ENCODE results near the gene RBPMS2.

The RBPMS2 gene

DNA sequence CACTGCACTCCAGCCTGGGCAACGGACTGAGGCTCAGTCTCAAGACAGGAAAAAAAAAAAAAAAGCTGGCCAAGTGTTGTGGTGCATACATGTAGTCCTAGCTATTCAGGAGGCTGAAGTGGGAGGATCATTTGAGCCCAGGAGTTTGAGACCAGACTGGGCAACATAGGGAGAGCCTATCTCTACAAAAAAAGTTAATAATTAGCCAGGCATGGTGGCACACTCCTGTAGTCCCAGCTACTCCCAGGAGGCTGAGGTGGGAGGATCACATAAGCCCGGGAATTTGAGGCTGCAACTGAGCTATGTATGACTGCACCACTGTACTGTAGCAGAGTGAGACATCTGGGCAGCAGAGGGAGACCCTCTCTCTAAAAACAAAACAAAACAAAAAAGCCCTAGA, 58.9 kb downstream of the RBPMS2 start:
- DNase-seq, result no peak

DNA sequence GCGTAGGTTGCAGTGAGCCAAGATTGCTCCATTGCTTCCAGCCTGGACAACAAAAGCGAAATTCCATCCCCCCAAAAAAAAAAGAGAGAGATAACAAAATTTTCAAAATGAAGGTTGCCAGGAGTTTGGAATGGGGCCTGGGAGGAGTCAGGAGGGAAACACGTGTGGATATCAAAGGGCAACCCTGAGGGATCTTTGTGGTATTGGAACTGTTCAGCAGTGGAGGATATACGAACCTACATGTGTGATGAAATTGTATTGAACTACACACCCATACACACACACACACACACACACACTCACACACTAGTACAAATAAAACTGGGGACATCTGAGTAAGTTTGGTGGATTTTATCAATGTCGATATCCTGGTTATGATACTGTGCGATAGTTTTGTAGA, 61.8 kb downstream of the RBPMS2 start:
- no peak for DNase-seq

- no peak for DNase-seq
Observed at GRCh38 chr15:64712353-64712752, 63.0 kb downstream of the RBPMS2 start.

- no peak for DNase-seq
Observed at GRCh38 chr15:64710676-64711428, 64.5 kb downstream of the RBPMS2 start.

DNA sequence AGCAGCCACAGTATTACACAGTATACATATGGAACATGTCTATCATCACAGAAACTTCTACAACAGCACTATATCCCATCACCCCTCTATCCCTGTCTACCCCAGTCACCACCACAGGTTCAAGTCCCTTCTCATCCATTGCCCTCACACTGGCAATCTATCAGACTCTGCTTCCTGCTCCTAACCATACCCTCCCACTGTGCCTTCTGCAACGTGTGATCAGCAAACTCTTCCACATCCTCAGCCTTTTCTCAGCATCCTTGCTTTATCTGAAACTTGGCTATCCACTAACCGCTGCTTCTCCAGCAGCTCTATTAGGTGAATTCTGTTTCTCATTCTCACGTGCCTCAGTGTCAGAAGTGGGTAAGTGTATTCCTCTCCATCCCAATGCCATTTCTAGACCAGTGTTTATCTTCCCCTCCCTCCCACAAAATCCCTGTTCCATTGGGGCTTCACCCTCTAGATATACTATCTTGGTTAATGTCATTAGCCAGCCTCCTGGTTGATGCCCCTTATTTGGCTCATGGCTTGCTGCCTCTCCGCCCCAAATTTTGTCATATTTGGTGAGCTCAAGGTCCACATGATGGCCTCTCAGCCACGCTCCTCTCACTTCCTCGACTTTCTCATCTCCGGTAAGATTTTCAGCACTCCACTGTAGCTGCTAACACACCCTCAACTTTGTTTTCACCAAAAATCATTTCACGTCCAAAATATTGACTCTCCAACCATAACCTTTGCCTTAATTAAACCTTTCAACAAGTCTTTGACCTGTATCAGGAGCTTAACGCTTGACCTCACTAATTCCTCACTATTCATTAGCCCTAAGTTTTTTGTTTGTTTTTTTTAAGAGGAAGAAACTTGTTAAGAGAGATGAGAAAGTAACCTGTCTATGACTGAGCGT, 69.1 kb downstream of the RBPMS2 start:
- DNase-seq, result no peak

DNA sequence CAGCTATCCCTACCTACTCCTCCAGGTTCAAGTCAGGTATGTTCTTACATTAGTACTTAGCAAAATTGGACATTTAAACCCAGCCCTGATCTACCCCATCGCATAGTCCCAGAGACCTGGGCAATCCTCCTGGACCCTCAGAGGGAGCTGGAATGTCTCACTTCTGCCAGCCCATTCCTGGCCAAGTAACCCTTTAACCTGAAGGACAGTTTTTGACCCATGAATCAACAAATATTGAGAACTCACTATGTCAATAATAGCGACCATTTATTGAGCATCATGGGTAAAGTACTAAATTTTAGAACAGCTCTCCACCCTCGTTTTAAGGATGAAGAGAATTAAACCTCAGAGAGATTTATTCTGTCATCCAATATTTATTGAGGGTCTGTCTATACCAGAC, 70.4 kb downstream of the RBPMS2 start:
- no peak for DNase-seq

DNA sequence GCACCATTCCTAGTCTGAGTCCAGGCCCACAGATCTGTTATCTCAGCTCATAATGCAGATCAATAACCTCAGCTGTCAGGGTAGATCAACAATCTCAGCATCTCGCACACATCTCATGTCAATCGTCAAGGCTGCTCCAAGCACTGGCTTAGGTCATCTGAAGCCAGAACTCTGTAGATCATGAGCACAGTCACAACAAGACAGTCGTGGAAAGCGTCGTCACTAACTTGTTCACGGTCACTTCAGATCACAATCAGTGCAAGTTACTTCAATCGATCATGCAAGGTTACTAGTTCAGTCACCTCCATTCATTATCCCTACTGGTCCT, 71.8 kb downstream of the RBPMS2 start:
- DNase-seq, result no peak

DNA sequence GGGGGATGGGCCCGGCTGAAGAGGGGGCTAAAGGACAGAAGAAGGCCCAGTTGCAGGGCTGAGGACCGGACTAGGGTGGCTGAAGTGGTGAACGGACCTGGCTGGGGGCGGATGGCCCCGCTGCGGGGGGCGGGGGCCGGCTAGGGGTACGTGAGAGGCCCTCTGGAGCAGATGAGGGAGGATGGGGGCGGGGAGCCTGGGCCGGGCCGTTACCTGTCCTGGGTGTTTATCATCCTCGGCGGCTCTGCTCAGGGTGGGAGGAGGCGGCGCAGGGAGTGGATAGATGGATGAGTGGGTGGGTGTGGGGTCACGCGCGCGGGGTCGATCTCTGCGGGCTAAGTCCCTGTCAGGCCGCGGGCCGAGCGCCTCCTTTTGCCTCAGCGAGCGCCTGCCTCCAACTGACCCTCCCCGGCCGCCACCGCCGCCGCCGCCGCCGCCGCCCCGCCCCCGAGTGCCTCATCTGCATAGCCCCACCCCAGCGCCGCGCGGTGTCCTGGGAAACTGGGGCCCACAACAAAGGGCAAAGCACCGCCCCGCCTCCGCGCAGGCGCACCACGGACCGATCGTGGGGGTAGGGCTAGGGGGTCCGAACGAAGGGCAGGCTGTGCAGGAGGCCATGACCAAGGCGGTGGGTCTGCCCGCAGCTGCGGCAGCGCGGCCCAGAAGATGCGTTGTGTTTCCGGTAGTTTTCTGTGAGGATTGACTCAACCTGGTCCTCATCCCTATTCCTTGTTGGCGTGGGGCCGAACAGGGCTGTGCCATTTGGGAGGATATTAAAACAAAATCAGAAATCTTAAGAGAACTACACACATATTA, 72.4 kb downstream of the RBPMS2 start:
- peak; percentile 64 for DNase-seq

DNA sequence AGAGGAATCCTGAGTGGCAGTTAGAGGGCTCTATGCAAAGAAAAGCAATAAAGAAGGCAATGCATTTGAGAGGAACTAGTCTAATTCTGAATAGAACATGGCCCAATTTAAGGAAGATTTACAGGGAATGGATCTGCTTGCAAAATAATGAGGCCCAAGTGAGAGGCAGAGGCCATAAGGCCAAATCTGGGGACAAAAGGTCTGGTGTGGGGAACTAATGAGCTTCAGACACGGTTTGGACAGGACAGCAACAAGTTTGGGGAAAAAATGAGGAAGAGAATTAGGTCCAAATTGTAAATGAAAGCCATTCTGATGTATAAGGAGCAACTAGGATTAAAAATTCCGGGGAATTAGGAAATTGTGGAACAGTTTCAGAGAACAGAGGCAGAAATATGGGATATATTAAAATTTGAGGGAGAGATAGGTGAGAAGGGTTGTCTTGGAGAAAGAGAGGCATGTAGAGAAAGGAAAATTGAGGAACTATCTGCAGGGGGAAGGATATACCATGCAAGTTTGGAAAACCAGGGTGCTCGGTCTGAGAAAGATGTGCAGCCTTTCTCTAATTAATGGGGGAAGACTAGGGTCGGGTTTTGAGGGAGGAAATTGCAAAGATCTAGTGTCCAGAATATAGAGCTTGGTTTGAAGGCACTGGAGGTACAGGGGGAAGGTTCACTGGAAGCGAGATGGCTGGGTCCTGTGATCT, 73.8 kb downstream of the RBPMS2 start:
- no peak for DNase-seq

DNA sequence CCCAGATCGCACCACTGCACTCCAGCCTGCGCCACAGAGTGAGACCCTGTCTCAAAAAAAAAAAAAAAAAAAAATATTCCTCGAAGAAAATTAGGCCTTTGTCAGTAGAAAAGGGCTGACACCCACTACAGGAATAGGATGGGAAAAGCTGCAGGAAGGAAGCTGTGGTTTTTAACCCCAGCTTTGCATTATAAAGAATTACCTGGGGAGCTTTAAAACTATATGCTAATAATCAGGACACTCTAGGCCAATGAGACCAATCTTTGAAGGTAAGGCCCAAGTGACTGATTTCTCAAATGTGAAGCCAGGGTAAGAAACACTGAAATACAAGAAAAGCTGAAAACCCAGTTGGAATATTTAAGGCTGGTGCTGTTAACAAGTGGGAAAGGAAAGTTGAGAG, 74.3 kb downstream of the RBPMS2 start:
- no peak for DNase-seq

GRCh38 chr15:64699751-64700388, 75.5 kb downstream of the RBPMS2 start:
- no peak for DNase-seq

DNA sequence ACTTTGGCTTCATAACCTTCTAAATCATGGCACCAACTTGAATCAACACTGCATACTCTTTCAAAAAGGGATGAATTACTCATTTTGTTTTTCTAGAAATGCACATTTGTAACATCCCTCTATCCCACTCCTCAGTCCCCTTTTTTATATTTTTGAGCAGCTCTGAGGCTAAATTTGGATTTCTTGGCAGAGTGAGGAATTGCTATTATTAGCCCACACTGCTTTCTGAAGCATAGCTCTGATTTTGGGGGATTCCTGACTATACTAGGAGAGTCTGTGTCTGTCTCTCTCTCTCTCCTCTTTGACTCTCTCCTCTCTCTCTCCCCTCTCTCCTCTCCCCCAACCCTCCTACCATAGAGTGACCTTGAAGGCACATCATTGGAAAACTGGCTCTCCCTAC, 76.6 kb downstream of the RBPMS2 start:
- DNase-seq, result no peak

- no peak for DNase-seq
Observed at GRCh38 chr15:64697911-64698369, 77.4 kb downstream of the RBPMS2 start.

- DNase-seq, result no peak
Observed at GRCh38 chr15:64696481-64696880, 78.9 kb downstream of the RBPMS2 start.

DNA sequence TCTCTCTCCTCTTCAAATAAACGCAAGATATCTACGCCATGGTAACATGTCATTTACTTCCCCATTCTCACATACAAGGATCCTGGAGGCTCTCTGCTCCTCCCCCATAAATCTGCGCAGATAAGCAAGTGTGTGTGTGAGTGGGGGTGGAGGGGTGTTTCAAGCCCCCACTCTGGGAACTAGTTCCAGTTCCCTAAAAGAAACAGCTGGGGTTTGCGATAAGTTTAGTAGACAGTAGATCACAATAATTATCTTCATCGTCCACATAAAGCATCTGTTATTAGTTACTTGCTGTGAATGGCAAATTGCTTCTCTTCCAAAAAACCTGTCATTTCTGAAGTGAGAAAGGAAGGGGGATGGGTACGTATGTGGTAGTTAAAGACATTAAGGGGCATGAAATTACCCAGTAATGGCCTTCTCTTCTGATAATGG, 79.8 kb downstream of the RBPMS2 start:
- DNase-seq, result no peak

DNA sequence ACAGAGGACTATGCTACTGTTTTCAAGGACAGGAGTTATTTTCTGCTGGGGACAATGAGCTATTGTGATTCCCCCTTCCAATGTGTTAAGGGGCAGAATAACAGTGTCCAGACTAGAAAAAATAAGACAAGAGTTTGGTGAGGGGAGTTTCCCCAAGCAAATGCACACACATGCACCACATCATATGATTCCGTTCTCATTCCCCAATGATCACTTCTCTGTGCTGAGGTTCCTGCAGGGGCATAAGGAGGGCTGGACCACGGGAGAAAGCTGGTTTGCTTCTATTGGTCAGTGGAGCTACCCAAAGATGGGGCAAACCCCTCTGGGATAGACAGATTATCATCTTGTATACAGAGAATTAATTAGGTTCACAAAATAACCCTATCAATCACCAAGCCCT, 80.6 kb downstream of the RBPMS2 start:
- DNase-seq, result no peak

DNA sequence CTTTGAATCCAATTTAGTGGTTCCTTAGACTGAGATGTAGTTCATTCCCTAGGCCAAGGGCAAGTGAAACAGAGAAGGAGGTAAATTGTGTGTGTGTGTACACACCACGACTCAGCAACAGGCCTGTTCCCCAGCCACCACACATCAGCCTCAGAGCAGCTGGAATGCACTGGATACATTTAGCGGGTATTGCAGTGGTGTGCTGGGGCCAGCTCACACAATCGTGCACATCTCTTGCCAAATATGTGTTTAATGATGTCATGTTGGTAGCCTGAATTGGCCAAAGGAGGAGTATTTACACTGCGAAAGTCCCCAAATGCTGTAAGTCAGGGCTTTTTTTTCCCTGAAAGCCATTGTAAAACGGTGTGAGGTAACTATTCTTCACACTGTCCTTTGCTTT, 82.3 kb downstream of the RBPMS2 start:
- no peak for DNase-seq

DNA sequence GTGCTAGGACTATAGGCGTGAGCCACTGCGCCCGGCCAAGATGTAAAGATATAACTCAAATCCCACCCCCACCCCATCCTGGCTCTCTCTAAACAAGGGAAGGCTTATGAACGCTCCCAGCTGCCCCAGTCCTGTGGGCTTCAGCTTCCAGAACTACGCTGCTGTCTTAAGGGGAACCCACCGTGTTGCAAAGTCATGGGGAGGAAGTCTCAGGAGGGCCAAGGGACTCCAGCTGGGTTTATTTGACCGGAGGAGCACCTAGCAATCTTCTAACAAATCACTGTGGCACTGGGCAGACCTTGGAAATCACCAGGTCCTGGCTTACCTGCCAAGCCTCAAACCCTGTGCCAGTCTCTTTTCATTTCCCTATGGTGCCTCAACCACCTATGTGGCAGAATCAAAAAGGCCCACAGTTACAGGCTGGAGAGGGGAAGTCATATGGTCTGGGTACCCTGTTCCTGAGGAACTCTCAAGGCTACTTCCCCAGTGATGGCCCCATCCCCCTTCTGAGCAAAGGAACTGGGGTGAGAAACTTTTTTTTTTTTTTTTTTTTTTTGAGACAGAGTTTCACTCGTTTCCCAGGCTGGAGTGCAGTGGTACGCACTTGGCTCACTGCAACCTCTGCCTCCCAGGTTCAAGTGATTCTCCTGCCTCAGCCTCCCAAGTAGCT, 83.4 kb downstream of the RBPMS2 start:
- no peak for DNase-seq

DNA sequence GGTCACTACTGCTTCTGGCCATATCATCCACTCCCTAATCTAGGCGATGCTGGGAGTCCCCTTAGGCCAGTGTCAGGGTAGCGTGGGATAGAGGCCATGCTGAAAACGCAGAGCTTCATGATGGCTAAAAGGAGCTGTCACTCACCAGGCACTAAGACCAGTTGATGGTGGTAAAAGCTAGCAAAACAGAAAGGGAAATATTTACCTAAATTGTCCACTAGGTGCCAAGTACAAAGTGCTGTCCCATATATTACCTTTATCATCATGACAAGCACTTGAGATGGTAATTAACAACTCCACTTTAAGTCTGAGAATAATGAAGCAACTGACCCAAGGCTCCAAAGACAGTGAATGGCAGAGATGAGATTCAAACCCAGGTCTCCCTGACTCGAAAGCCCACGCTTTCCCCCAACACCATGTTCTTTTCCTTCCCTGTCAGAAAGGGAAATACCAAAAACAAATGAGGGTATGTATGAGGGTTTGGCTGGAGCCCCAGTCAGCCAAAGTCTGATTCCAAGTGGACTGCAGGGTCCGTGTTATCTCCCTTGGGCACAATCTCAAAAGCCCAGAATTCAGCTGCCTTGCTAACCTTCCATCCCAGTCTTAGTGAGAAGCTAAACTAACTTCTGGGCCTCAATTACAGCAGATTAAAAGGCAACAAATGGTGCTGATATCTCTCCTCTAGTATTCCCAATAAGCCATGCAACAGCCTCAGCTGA, 84.7 kb downstream of the RBPMS2 start:
- no peak for DNase-seq

GRCh38 chr15:64690008-64690407, 85.4 kb downstream of the RBPMS2 start:
- DNase-seq, result no peak
